ENCODE measurements around the gene CNTNAP2.

The CNTNAP2 gene

DNA sequence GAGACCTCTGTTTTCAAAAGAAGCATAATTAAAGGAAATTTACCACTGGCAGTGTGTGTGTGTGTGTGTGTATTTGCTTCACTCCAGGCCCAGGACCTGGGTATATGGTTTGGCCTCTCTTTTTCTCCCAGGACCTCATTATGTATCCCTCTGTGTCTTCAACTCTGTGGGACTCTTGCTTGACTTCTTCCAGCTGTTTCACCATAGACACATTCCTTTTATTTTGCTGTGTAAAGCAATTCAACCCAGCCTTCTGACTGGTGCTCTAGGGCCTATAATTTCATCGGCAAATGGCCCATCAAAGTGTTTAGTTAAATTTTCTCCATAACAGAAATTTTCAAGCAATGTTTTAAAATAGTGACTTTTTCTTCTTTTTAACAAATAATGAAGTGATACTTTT is 954.3 kb downstream of the CNTNAP2 start:
- TF ChIP-seq GATA2 (IDR thresholded peaks at IDR 0.05; ENCODE audit: low read depth, low read length) (no peak), GATA3 (IDR thresholded peaks at IDR 0.05; ENCODE audit: low read depth, low read length) (no peak)

DNA sequence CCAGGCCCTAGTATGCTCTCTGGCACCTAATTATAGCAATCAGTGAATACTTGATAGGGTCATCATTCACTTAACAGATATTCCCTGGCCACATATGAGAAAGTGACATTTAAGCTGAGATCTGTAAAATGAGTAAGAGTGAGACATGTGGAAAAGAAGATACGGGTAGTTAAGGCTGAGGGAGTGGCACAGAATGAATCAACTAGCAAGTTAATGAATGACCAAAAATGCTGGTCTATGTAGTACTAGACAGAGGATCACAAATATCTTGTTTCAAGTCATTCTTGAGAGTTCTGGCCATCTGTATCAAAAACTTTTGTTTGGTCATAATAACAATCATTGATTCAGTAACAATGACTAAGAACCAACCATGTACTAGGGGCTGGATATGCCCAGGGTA is 954.9 kb downstream of the CNTNAP2 start:
- TF ChIP-seq GATA3 (IDR thresholded peaks at IDR 0.05; ENCODE audit: low read depth, low read length): no peak
- TF ChIP-seq GATA2 (IDR thresholded peaks at IDR 0.05; ENCODE audit: low read depth, low read length): no peak

DNA sequence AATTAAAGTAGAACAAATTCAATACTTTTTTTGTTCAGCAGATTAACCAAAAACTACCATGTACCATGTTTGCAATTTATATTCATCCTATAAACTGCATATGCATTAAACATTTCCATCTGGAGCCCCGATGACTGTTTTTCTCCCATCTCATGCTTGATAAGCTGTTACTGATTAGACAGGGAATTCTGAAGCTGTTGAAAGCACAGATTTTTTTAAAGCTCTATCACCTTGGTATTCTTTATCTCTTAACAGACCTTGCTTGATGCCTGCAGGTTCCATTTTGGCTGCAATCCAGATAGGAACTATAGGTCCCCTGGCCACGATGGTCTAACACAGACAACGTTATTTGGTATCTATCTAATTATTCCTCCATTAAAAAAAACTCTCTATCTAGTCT is 961.7 kb downstream of the CNTNAP2 start:
- peak; percentile 53; the same call in 1 of the 2 replicates for TF ChIP-seq GATA3 (IDR thresholded peaks at IDR 0.05; ENCODE audit: low read depth, low read length)
- peak; percentile 66 for TF ChIP-seq GATA2 (IDR thresholded peaks at IDR 0.05; ENCODE audit: low read depth, low read length)

DNA sequence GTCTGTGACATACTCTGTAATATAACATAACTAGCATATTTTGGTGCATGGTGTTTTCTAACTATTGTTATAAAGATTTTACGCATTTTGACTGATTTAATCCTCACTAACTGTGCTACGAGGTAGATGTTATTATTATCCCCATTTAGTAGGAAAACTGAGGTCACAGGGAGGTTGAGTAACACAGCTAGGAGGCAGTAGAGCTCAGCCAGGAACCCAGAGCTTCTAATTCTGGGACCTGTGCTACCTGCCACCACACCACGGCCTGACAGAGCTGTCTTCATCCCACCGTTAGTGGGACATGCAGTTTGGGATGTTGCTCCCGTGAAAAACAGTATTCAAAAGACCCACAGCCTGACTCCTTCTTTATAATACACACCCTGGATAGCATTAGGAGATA is 962.5 kb downstream of the CNTNAP2 start:
- TF ChIP-seq GATA3 (IDR thresholded peaks at IDR 0.05; ENCODE audit: low read depth, low read length): no peak
- no peak for TF ChIP-seq GATA2 (IDR thresholded peaks at IDR 0.05; ENCODE audit: low read depth, low read length)

DNA sequence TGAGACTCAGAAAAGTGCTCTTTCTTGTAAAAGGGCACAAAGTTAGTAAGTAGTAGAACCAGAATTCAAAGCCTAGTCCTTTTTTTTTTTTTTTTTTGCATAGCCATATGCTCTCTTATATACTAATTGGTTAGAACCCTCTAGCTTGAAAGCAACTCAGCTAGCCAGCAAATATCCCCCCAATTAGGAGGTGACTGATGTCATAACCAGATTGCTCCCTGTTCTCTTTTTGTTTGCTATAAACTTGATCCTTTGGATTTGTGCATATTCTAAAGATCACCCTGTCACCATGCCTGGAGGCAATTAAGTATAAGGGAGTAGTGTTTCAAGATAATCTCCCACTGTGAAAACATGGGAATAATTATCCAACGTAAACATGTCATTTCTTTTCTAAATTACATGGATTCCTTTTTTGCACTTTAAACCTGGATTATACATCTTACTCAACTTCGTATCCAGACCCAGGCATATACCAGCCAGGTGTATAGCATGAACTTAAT is 963.4 kb downstream of the CNTNAP2 start:
- TF ChIP-seq GATA2 (IDR thresholded peaks at IDR 0.05; ENCODE audit: low read depth, low read length) (no peak), GATA3 (IDR thresholded peaks at IDR 0.05; ENCODE audit: low read depth, low read length) (no peak)

DNA sequence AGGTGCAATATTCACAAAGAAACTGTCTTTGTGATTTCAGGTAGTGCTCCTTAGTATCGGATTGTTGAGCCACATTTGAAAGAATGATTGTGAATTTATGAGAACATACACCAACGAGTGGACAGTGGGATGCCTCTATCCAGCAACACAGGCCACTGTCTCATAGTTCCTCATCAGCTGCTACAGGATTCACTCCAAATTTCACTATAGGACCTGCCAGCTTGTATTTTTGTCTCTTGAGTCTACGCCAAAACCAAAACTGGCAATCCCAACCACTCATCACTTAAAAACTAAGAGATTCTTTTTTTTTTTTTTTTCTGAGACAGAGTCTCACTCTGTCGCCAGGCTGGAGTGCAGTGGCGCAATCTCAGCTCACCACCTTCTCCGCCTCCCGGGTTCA is 964.5 kb downstream of the CNTNAP2 start:
- TF ChIP-seq GATA2 (IDR thresholded peaks at IDR 0.05; ENCODE audit: low read depth, low read length): no peak
- TF ChIP-seq GATA3 (IDR thresholded peaks at IDR 0.05; ENCODE audit: low read depth, low read length): no peak

DNA sequence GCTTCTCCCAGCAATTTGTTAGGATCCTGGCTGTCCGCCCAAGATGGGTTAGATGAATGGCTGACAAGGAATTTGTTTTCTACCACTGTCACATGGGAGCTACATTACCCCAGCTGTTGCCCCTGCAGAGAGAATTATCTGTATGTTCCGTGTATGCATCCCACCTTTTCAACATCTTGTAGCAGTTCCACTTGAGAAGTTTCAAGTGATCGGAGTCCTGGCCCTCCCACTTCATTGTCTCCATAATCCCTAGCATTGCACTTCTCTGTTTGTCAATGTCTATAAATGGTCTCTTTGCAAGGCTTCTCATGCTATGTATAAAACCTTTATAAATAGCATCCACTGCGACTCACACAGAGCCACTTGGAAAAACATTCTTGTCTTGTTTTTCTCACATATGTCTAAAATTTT is 972.5 kb downstream of the CNTNAP2 start:
- TF ChIP-seq GATA2 (IDR thresholded peaks at IDR 0.05; ENCODE audit: low read depth, low read length) (no peak), GATA3 (IDR thresholded peaks at IDR 0.05; ENCODE audit: low read depth, low read length) (no peak)

DNA sequence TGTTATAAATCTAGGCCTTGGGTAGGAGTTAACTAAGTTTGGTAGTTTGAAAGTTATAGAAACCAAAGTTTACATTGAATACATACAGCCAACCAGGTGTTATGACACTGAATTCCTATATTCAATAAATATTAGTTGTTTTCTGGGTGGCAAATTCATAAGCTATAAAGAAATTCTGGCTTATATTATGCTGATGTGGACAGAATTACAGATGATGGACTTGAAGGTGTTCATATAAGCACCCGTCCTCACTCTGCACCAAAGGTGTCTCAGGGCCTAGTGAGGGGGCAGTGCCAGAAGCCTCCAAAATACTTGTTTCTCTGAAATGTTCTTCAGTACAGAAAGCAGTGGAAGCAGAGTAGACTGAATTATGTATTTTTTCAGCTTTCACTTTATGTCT is 973.0 kb downstream of the CNTNAP2 start:
- TF ChIP-seq GATA3 (IDR thresholded peaks at IDR 0.05; ENCODE audit: low read depth, low read length): no peak
- TF ChIP-seq GATA2 (IDR thresholded peaks at IDR 0.05; ENCODE audit: low read depth, low read length): no peak

DNA sequence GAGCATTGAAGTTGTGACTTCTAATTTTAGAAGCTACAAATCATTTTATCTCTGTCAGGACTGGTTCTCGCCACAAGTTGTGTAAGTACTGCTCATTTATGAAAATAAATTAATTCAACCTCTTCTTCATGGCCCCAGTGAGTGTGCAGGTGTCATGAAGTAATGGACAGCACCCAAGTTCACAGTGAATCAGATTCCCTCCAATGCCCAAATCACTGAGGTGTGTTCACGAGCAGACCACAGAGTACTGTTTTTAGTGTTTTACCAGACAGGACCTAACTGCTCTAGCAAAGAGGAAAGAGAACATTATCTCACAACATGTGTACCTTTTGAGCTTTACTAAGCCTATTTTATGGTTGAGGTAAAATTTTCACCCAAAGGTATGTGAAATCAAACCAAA is 980.0 kb downstream of the CNTNAP2 start:
- TF ChIP-seq GATA2 (IDR thresholded peaks at IDR 0.05; ENCODE audit: low read depth, low read length) (no peak), GATA3 (IDR thresholded peaks at IDR 0.05; ENCODE audit: low read depth, low read length) (no peak)

DNA sequence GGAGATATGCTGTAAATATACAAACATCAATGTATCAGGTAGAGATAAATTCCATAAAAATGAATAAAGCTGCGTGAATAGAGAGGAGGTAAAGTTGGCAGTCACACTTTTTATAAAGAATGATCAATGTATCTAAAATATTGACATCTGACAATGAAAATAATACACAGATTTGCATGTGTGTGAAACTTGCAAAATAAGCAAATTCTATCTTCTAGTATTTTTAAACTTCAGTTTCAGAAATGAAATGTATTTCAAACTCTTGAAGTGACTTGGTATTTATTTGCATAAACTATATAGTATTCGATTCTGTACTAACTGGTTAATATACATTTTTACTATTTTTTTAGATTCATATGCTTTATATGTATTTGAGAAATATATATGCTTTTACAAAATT is 986.6 kb downstream of the CNTNAP2 start:
- TF ChIP-seq GATA2 (IDR thresholded peaks at IDR 0.05; ENCODE audit: low read depth, low read length) (no peak), GATA3 (IDR thresholded peaks at IDR 0.05; ENCODE audit: low read depth, low read length) (no peak)

DNA sequence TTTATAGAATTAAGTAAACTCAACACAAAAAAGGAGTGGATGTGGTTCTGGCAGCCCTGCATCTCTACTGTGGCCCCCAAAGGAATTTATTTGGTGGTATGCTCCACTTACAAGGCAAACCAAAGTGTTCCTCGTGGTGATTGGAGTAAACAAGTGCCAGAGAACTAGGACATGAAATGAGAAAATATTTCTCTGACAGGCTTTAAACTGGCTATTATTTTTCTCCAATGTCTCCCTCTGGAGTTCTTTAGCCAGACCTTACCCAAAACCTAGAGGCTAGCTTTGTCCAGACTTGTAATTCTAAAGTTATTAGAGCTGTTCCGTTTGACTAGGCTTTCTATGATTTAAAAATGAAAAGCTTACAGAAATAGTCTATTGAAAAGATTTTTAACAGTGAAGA is 990.1 kb downstream of the CNTNAP2 start:
- no peak for TF ChIP-seq GATA3 (IDR thresholded peaks at IDR 0.05; ENCODE audit: low read depth, low read length)
- no peak for TF ChIP-seq GATA2 (IDR thresholded peaks at IDR 0.05; ENCODE audit: low read depth, low read length)

DNA sequence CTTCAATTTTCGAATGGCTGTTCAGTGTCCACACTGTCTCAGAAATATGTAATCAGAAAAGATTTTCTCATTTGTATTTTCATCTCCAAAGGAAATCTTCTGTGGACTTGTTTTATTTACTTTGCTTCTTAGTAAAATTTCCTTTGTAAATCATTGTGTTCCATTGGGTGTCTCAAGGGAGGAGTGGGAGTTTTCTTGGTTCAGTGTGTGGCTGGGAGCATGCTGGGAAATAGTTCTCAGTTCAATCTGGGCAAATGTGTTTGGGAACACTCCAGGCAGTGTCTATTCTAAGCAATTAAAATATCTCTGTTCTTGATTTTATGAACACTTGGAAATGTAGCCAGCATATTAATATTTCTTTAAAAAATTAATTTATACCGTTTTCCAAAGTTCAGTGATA is 1019.8 kb downstream of the CNTNAP2 start:
- no peak for TF ChIP-seq GATA3 (IDR thresholded peaks at IDR 0.05; ENCODE audit: low read depth, low read length)
- TF ChIP-seq GATA2 (IDR thresholded peaks at IDR 0.05; ENCODE audit: low read depth, low read length): no peak

DNA sequence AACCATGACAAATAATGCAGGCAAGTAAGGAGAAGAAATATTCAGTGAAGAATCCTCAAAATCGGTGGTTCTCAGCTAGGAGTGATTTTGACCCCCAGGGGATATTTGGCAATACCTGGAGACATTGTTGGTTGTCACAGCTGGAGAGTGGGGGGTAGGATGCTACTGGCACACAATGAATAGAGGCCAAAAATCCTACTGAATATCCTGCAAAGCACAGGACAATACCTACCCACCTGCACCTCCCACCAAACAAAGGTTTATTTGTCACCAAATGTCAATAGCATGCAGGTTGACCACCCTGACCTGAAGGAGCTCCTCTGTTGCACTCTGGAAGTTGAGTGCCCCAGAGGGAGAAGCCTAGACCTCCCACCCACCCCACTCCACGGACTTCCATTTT is 1028.6 kb downstream of the CNTNAP2 start:
- TF ChIP-seq GATA3 (IDR thresholded peaks at IDR 0.05; ENCODE audit: low read depth, low read length) (no peak), GATA2 (IDR thresholded peaks at IDR 0.05; ENCODE audit: low read depth, low read length) (no peak)

DNA sequence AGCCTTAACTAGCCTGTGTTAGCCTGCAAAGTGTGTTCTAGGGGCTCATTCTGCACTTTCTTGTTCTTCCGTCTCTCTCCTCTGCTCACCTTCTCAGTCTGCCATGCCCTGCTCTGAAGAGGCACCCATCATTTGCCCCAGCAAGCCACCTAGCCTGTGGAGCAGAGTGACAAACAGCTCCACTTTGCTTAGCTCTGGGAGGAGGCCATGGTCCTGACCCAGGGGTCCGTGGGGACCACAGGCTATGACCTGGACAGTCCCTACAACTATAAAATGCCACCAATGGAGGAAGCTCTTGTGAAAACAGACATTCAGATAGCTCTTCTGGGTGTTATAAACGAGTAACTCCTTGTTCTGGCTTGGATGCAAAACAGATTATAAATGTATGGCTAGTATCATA is 1029.6 kb downstream of the CNTNAP2 start:
- no peak for TF ChIP-seq GATA3 (IDR thresholded peaks at IDR 0.05; ENCODE audit: low read depth, low read length)
- TF ChIP-seq GATA2 (IDR thresholded peaks at IDR 0.05; ENCODE audit: low read depth, low read length): no peak

DNA sequence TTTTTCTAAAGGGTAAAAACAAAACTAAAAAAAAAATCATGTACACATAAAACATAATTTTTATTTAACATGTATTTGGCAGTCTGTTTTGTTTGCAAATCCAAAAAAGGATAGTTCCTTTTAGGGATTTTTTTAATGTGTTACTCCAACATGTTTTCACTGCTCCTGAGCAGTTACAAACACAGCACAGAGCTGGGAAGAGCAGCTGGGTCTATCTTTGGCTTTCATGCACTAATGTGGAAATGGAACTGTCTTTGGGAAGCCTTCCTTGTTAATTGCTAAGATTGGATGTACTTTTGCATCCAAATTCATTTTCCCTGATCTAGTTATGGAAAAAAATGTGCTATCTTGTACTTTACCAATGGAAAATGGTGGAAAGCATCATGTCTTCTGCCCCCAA is 1035.1 kb downstream of the CNTNAP2 start:
- TF ChIP-seq GATA2 (IDR thresholded peaks at IDR 0.05; ENCODE audit: low read depth, low read length) (no peak), GATA3 (IDR thresholded peaks at IDR 0.05; ENCODE audit: low read depth, low read length) (no peak)

DNA sequence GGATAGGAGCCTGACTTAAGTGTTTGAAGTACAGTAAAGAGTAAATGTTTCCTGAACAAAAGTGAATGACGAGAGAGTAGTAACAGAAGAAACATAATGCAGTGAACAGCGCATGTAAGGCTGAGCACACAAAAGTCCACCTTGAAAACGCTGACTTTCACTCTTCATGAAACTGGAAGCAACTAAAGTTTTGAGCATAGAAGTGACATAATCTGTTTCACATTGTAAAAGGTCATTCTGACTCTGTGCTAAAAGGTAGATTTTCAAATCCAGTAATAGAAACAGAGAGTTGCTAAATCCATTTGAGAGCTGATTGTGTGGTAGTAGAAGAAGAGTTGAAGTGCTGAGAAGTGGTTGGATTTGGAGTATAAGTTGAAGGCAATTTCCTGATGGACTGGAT is 1037.0 kb downstream of the CNTNAP2 start:
- TF ChIP-seq GATA3 (IDR thresholded peaks at IDR 0.05; ENCODE audit: low read depth, low read length) (no peak), GATA2 (IDR thresholded peaks at IDR 0.05; ENCODE audit: low read depth, low read length) (no peak)
